H1 (cell line): ENCODE data around the gene RASGEF1C. TPM values are rescaled to one million over a fixed set of nuclear protein-coding genes. Genes with fewer than 3 reads are reported as not detected.

Experiments
- CTCF ChIA-PET: fragments of 300-600 bp; sonication (Branson Sonifier 250); formaldehyde crosslinking; loops from one replicate; lab custom pipeline; 2021; ENCODE audit not compliant: partially characterized antibody; lab: Charles Lee
- POLR2A ChIA-PET: fragments of 300-600 bp; sonication (Branson Sonifier 250); formaldehyde crosslinking; loops from one replicate; lab custom pipeline; 2021; ENCODE audit warnings: inconsistent platforms; ENCODE audit not compliant: partially characterized antibody; lab: Charles Lee
- DNase-seq, 2 experiments: peaks; one replicate each; pipeline versions ENCODE4 v3.0.0 to v3.0.0-alpha.2; 2010 to 2022; ENCODE audit warnings: low spot score in 2 of 2, low read depth in 1 of 2, mixed read lengths in 1 of 2
- FAIRE-seq: peaks from 2 replicates; lab custom pipeline; 2011; peaks lifted over from hg19 to GRCh38; lab: Jason Lieb, UNC
- H2AFZ ChIP-seq: 2 replicates; pipeline ENCODE4 v1.8.1; 2012; ENCODE audit warnings: low read length, inconsistent platforms
- H2AK5ac ChIP-seq: 2 replicates; pipeline ENCODE4 v1.6.1; 2013; ENCODE audit warnings: low read depth, low read length
- H2BK120ac ChIP-seq: replicated peaks from 2 replicates; pipeline ENCODE3; 2013; ENCODE audit warnings: low read depth, low read length, inconsistent platforms
- H2BK12ac ChIP-seq: 2 replicates; pipeline ENCODE4 v1.6.1; 2013; ENCODE audit warnings: low read depth, low read length
- H2BK15ac ChIP-seq: 2 replicates; pipeline ENCODE4 v1.6.1; 2013; ENCODE audit warnings: low read length
- H2BK20ac ChIP-seq: 2 replicates; pipeline ENCODE4 v1.6.1; 2013; ENCODE audit warnings: low read length
- H2BK5ac ChIP-seq: 2 replicates; pipeline ENCODE4 v1.6.1; 2013; ENCODE audit warnings: low read depth, low read length
- H3K14ac ChIP-seq: 2 replicates; pipeline ENCODE4 v1.6.1; 2013; ENCODE audit warnings: inconsistent platforms; ENCODE audit not compliant: insufficient read length
- H3K18ac ChIP-seq: 2 replicates; pipeline ENCODE4 v1.6.1; 2013; ENCODE audit warnings: low read length; ENCODE audit errors: extremely low read depth
- H3K23ac ChIP-seq: 2 replicates; pipeline ENCODE4 v1.6.1; 2013; ENCODE audit warnings: inconsistent platforms; ENCODE audit not compliant: insufficient read length
- H3K23me2 ChIP-seq: 2 replicates; pipeline ENCODE4 v1.6.1; 2013; ENCODE audit warnings: low read depth, low read length
- H3K27ac ChIP-seq: 2 replicates; pipeline ENCODE4 v1.6.1; 2011; ENCODE audit warnings: low read depth, low read length, inconsistent platforms
- H3K27me3 ChIP-seq, 4 experiments: replicated peaks in 1 of 4; 1 replicate in 1 of 4; 2 replicates in 3 of 4; pipeline versions ENCODE4 v1.6.1 to v1.8.1; 2011 to 2013; ENCODE audit warnings: low read length in 3 of 4, mild to moderate bottlenecking in 3 of 4, inconsistent platforms in 2 of 4, mixed read lengths in 2 of 4, moderate library complexity in 1 of 4; ENCODE audit not compliant: control insufficient read depth in 3 of 4, insufficient read depth in 3 of 4; ENCODE audit errors: extremely low read depth in 1 of 4
- H3K36me3 ChIP-seq, 4 experiments: 2 replicates each; pipeline versions ENCODE4 v1.6.1 to v1.8.1; 2011 to 2013; ENCODE audit warnings: mild to moderate bottlenecking in 4 of 4, low read length in 3 of 4, moderate library complexity in 2 of 4, control low read depth in 1 of 4, inconsistent platforms in 1 of 4; ENCODE audit not compliant: insufficient read depth in 4 of 4, control insufficient read depth in 2 of 4
- H3K4ac ChIP-seq: replicated peaks from 2 replicates; pipeline ENCODE3; 2013; ENCODE audit warnings: low read length, low read depth, mixed read lengths, inconsistent platforms; ENCODE audit not compliant: insufficient read length
- H3K4me1 ChIP-seq, 4 experiments: replicated peaks in 1 of 4; 1 replicate in 1 of 4; 2 replicates in 3 of 4; pipeline versions ENCODE4 v1.6.1 to v1.8.1; 2011 to 2013; ENCODE audit warnings: low read length in 3 of 4, inconsistent platforms in 2 of 4, mixed read lengths in 1 of 4; ENCODE audit not compliant: insufficient read depth in 4 of 4, control insufficient read depth in 3 of 4
- H3K4me2 ChIP-seq, 2 experiments: 2 replicates each; pipeline versions ENCODE4 v1.6.1 to v1.8.1; 2011 to 2013; ENCODE audit warnings: low read depth in 2 of 2, low read length in 2 of 2, control low read depth in 1 of 2, inconsistent platforms in 1 of 2, mild to moderate bottlenecking in 1 of 2; ENCODE audit not compliant: insufficient read depth in 1 of 2
- H3K4me3 ChIP-seq, 4 experiments: fragments of 200-600, 300-600 bp in 1 of 4; sonication (generic), shearing (Covaris generic), sonication (Bioruptor Twin) in 1 of 4; 2 replicates each; pipeline versions ENCODE4 v1.5.1 to v1.8.1; 2011 to 2016; ENCODE audit warnings: low read length in 4 of 4, low read depth in 3 of 4, control low read depth in 2 of 4, inconsistent platforms in 2 of 4, mild to moderate bottlenecking in 2 of 4, mixed read lengths in 1 of 4, moderate library complexity in 1 of 4; ENCODE audit not compliant: insufficient read depth in 2 of 4; ENCODE audit errors: extremely low read depth in 1 of 4
- H3K56ac ChIP-seq: replicated peaks from 2 replicates; pipeline ENCODE3; 2013; ENCODE audit warnings: low read depth, mild to moderate bottlenecking, mixed read lengths, low read length, inconsistent platforms; ENCODE audit not compliant: insufficient read length
- H3K79me1 ChIP-seq: 2 replicates; pipeline ENCODE4 v1.6.1; 2013; ENCODE audit warnings: low read depth, low read length, control low read depth
- H3K79me2 ChIP-seq, 2 experiments: 2 replicates each; pipeline versions ENCODE4 v1.6.1 to v1.8.1; 2012 to 2013; ENCODE audit warnings: low read length in 2 of 2, mild to moderate bottlenecking in 2 of 2, inconsistent platforms in 1 of 2; ENCODE audit not compliant: insufficient read depth in 2 of 2, control insufficient read depth in 1 of 2
- H3K9ac ChIP-seq, 4 experiments: replicated peaks in 1 of 4; 1 replicate in 1 of 4; 2 replicates in 3 of 4; pipeline versions ENCODE4 v1.6.1 to v1.8.1; 2011 to 2013; ENCODE audit warnings: low read depth in 3 of 4, low read length in 3 of 4, control low read depth in 2 of 4, mild to moderate bottlenecking in 2 of 4, moderate library complexity in 2 of 4, inconsistent platforms in 1 of 4; ENCODE audit errors: extremely low read depth in 1 of 4
- H3K9me3 ChIP-seq, 2 experiments: 2 replicates each; pipeline versions ENCODE4 v1.6.1 to v1.8.1; 2012 to 2013; ENCODE audit warnings: mild to moderate bottlenecking in 2 of 2, moderate library complexity in 2 of 2, control low read depth in 1 of 2, inconsistent platforms in 1 of 2, low read depth in 1 of 2, low read length in 1 of 2, mixed read lengths in 1 of 2; ENCODE audit not compliant: insufficient read depth in 2 of 2
- H4K20me1 ChIP-seq, 2 experiments: replicated peaks in 1 of 2; 2 replicates each; pipeline versions ENCODE3 to v1.8.1; 2011 to 2013; ENCODE audit warnings: inconsistent platforms in 2 of 2, low read length in 2 of 2, mild to moderate bottlenecking in 1 of 2; ENCODE audit not compliant: insufficient read depth in 2 of 2, control insufficient read depth in 1 of 2
- H4K5ac ChIP-seq: 2 replicates; pipeline ENCODE4 v1.6.1; 2013; ENCODE audit warnings: low read length, low read depth, mixed read lengths, inconsistent platforms; ENCODE audit not compliant: insufficient read length
- H4K8ac ChIP-seq: 2 replicates; pipeline ENCODE4 v1.8.0; 2013; ENCODE audit warnings: mild to moderate bottlenecking, moderate library complexity, low read length, inconsistent platforms; ENCODE audit not compliant: insufficient read depth; ENCODE audit errors: extremely low read depth
- H4K91ac ChIP-seq: replicated peaks from 2 replicates; pipeline ENCODE3; 2013; ENCODE audit warnings: low read length, mixed read lengths, inconsistent platforms; ENCODE audit not compliant: insufficient read length
- CREB1 ChIP-seq: IDR thresholded peaks from 2 replicates; pipeline ENCODE4 v1.6.1; 2012; ENCODE audit warnings: inconsistent platforms
- KDM5A ChIP-seq: fragments of 200-600 bp; IDR thresholded peaks from 2 replicates; pipeline ENCODE4 v1.7.1; 2012; ENCODE audit warnings: mild to moderate bottlenecking, low read length, inconsistent platforms, mixed read lengths
- POU5F1 ChIP-seq: IDR thresholded peaks from 2 replicates; pipeline ENCODE4 v1.6.1; 2011; ENCODE audit warnings: low read depth, mild to moderate bottlenecking, low read length, moderate library complexity
- TBP ChIP-seq: IDR thresholded peaks from 2 replicates; pipeline ENCODE4 v1.6.1; 2011; ENCODE audit warnings: low read depth, low read length, improper control_type of control experiment
- WGBS, 2 experiments: shearing (Covaris generic) in 1 of 2; methylation state at CpG; one replicate each; pipeline versions ENCODE4 v1.1.6 to v1.1.7; 2013 to 2015; ENCODE audit warnings: low lambda C conversion rate in 2 of 2, mixed read lengths in 2 of 2, inconsistent platforms in 1 of 2, low coverage in 1 of 2, missing lambda C conversion rate in 1 of 2; ENCODE audit not compliant: insufficient replicate concordance in 2 of 2, insufficient coverage in 1 of 2, insufficient read length in 1 of 2; ENCODE audit errors: extremely low coverage in 1 of 2, missing lambda C conversion rate in 1 of 2; 5-methylcytosine and 5-hydroxymethylcytosine counted together
- polyA plus RNA-seq, 7 experiments: library from polyadenylated mRNA; depleted of rRNA in 3 of 7; stranded (reverse) in 5 of 7; unstranded in 2 of 7; fragments of >200 nt in 5 of 7; fragments of 200-250 nt in 2 of 7; gene quantifications; 1 replicate in 5 of 7; 2 replicates in 1 of 7; 4 replicates in 1 of 7; pipeline versions ENCODE4 v1.2.1 to v1.2.3, GENCODE V29; 2011 to 2013; ENCODE audit warnings: missing spikeins in 2 of 7, mixed read lengths in 2 of 7
- total RNA-seq: library from RNA; stranded (reverse); fragmentation: NEBNext Ultra II Directional; extraction: Animal tissue kit (Norgen Biotek cat#: 25700); gene quantifications from 2 replicates; pipeline ENCODE4 v1.2.1, GENCODE V29; 2021

The RASGEF1C gene
- total and polyA plus RNA-seq, 2 of the 8 experiments (the other 6 are each of a cell fraction or from before 2014, with no cell fraction given): 0.26 to 0.61 TPM

GRCh38 chr5:180080486-180081280 lies 128.3 kb downstream of the RASGEF1C start:
- Histone ChIP-seq H2BK15ac (0 out of 2 replicates have a peak overlapping the region, but pooled peaks have one; percentile 40), H3K23ac (no peak overlapping the region)
- TF ChIP-seq CREB1: no peak
- TF ChIP-seq TBP: no peak
- TF ChIP-seq POU5F1: no peak
- TF ChIP-seq KDM5A: no peak
- TF ChIP-seq, all 59 proteins: peak for 0
- peak overlapping the region; percentile 13 for H4K91ac ChIP-seq
- H4K8ac ChIP-seq: no peak overlapping the region
- no peak overlapping the region for H3K27ac ChIP-seq
- no peak overlapping the region for H3K4me3 ChIP-seq
- FAIRE-seq (no peak), DNase-seq (no peak)
- peaks cover 16 to 32% (median 25%) of the 10 kb centered on the region in 4 experiments for H3K4me1 ChIP-seq
- no peak overlapping the region for H4K5ac ChIP-seq
- no peaks in the 10 kb centered on the region for H3K79me2 ChIP-seq
- POLR2A ChIA-PET: interaction anchor here (1.0 to 6.1 kb wide), 4 partner anchors 9 to 27 kb away, joined by 3 to 40 read pairs (median 6); partner anchors contain the start of gene RNF130
- H3K18ac ChIP-seq: no peak overlapping the region; the same call in 1 of the 2 replicates
- no peak overlapping the region for H3K14ac ChIP-seq
- H3K4me2 ChIP-seq: no peak overlapping the region
- no peak overlapping the region for H2BK120ac ChIP-seq
- no peaks in the 10 kb centered on the region for H3K36me3 ChIP-seq
- H2BK5ac ChIP-seq: no peak overlapping the region
- no peaks in the 10 kb centered on the region for H4K20me1 ChIP-seq
- 92% methylated on average over 23 of the region's 24 CpGs; no CpG with 5 or more reads in 1 of the 2 experiments for WGBS, 2 experiments
- peak overlapping the region; percentile 86; the same call in 1 of the 2 replicates for H2BK12ac ChIP-seq
- no peak overlapping the region for H3K56ac ChIP-seq
- no peak overlapping the region for H2AFZ ChIP-seq
- peaks cover 0 to 3% (median 2%) of the 10 kb centered on the region in 4 experiments; a peak in 2 of 7 replicates for H3K27me3 ChIP-seq
- no peak overlapping the region for H2AK5ac ChIP-seq
- H2BK20ac ChIP-seq: peak overlapping the region; percentile 52
- no peaks in the 10 kb centered on the region for H3K79me1 ChIP-seq
- H3K9me3 ChIP-seq: peaks cover 3 to 6% of the 10 kb centered on the region in 2 experiments
- H3K9ac ChIP-seq: no peak overlapping the region
- no peak overlapping the region for H3K4ac ChIP-seq
- CTCF ChIA-PET: interaction anchor here (0.6 to 1.5 kb wide), 3 partner anchors 11 to 212 kb away, joined by 3 to 6 read pairs (median 4); no protein-coding TSS in a partner anchor
- H3K23me2 ChIP-seq: 0 out of 2 replicates have a peak, but pooled peaks cover 2% of the 10 kb centered on the region
